Measurements from ENCODE around the gene VWA2.
A peak's percentile ranks its signal among the peaks of the same experiment; 100 is the strongest.

VWA2 gene

GRCh38 chr10:114278884-114279191 is 39.8 kb downstream of the VWA2 start:
- intact Hi-C loops (cut with DNase I; ENCODE audit: low total_unique reads), result no loop called here
- TF ChIP-seq CTCF (IDR thresholded peaks at IDR 0.05), result no peak
- no peak for DNase-seq

GRCh38 chr10:114279289-114279688 is 40.2 kb downstream of the VWA2 start:
- H3K4me3 ChIP-seq, result no peak overlapping the region
- intact Hi-C loops (cut with DNase I; ENCODE audit: low total_unique reads), result no loop called here
- no peaks in the 10 kb centered on the region for H3K9me3 ChIP-seq
- H3K27me3 ChIP-seq, result peaks cover 0 to 28% of the 10 kb centered on the region in 2 donors
- no peak for TF ChIP-seq CTCF (IDR thresholded peaks at IDR 0.05)
- no peaks in the 10 kb centered on the region for H3K36me3 ChIP-seq
- peak in 1 of 2 donors; percentile 21 for DNase-seq
- no peak overlapping the region for H3K27ac ChIP-seq
- H3K4me1 ChIP-seq, result no peaks in the 10 kb centered on the region

More at GRCh38 chr10:114278884-114279191, 39.8 kb downstream of the VWA2 start:
- Histone ChIP-seq H3K4me3 (no peak overlapping the region), H3K4me1 (no peaks in the 10 kb centered on the region), H3K36me3 (no peaks in the 10 kb centered on the region), H3K27me3 (peaks cover 0 to 23% of the 10 kb centered on the region in 2 donors), H3K9me3 (no peaks in the 10 kb centered on the region), H3K27ac (no peak overlapping the region)

- TF ChIP-seq CTCF (IDR thresholded peaks at IDR 0.05), result no peak
- H3K4me3 ChIP-seq, result no peak overlapping the region
- no peak overlapping the region for H3K27ac ChIP-seq
- no peaks in the 10 kb centered on the region for H3K9me3 ChIP-seq
- H3K36me3 ChIP-seq, result no peaks in the 10 kb centered on the region
- peaks cover 0 to 34% of the 10 kb centered on the region in 2 donors for H3K27me3 ChIP-seq
- peak in 1 of 2 donors; percentile 47 for DNase-seq
- intact Hi-C loops (cut with DNase I; ENCODE audit: low total_unique reads), result no loop called here
- no peaks in the 10 kb centered on the region for H3K4me1 ChIP-seq
These were observed 41.0 kb downstream of the VWA2 start for GRCh38 chr10:114279901-114280644.

- Histone ChIP-seq H3K36me3 (no peaks in the 10 kb centered on the region), H3K4me3 (no peak overlapping the region), H3K9me3 (no peaks in the 10 kb centered on the region), H3K4me1 (no peaks in the 10 kb centered on the region), H3K27ac (no peak overlapping the region), H3K27me3 (peaks cover 0 to 34% of the 10 kb centered on the region in 2 donors)
- TF ChIP-seq CTCF (IDR thresholded peaks at IDR 0.05), result no peak
- intact Hi-C loops (cut with DNase I; ENCODE audit: low total_unique reads), result no loop called here
- peak; percentile 3 to 49 for DNase-seq
These were observed 42.0 kb downstream of the VWA2 start for GRCh38 chr10:114281006-114281405.

GRCh38 chr10:114281461-114281860 is 42.4 kb downstream of the VWA2 start:
- peak; percentile 3 to 44 for DNase-seq
- Histone ChIP-seq H3K27ac (no peak overlapping the region), H3K4me1 (no peaks in the 10 kb centered on the region), H3K4me3 (no peak overlapping the region), H3K27me3 (peaks cover 0 to 34% of the 10 kb centered on the region in 2 donors), H3K9me3 (no peaks in the 10 kb centered on the region), H3K36me3 (no peaks in the 10 kb centered on the region)
- no peak for TF ChIP-seq CTCF (IDR thresholded peaks at IDR 0.05)
- intact Hi-C loops (cut with DNase I; ENCODE audit: low total_unique reads), result no loop called here
